GM21423 (cell line): ENCODE measurements around the gene IER5L.

ENCODE experiments used
- ATAC-seq: cut with Tn5 transposase; IDR thresholded peaks from one replicate; pipeline ENCODE4 v1.9.1; 2021; ENCODE audit warnings: mild to moderate bottlenecking, moderate library complexity; ENCODE audit not compliant: unreplicated experiment

Gene IER5L

GRCh38 chr9:129182122-129182521 lies 4.1 kb upstream of the IER5L start:
- ATAC-seq = no peak

- no peak for ATAC-seq
Measured at GRCh38 chr9:129181246-129181645, 3.2 kb upstream of the IER5L start.

- ATAC-seq = no peak
Measured at GRCh38 chr9:129178568-129179382, 714 bp upstream of the IER5L start.

GRCh38 chr9:129177443-129177790 lies 644 bp downstream of the IER5L start:
- peak; percentile 14 for ATAC-seq

GRCh38 chr9:129176701-129177442 lies 1.2 kb downstream of the IER5L start:
- ATAC-seq = no peak

GRCh38 chr9:129175825-129176633 lies 2.0 kb downstream of the IER5L start:
- peak; percentile 27 for ATAC-seq

- no peak for ATAC-seq
Measured at GRCh38 chr9:129175515-129175824, 2.6 kb downstream of the IER5L start.

- ATAC-seq = no peak
Measured at GRCh38 chr9:129174724-129175514, 3.1 kb downstream of the IER5L start.

GRCh38 chr9:129174102-129174723 lies 3.8 kb downstream of the IER5L start:
- ATAC-seq = no peak

GRCh38 chr9:129173296-129174101 lies 4.6 kb downstream of the IER5L start:
- ATAC-seq = no peak

- no peak for ATAC-seq
Measured at GRCh38 chr9:129172816-129173215, 5.2 kb downstream of the IER5L start.

- ATAC-seq = no peak
Measured at GRCh38 chr9:129171993-129172751, 5.9 kb downstream of the IER5L start.

- no peak for ATAC-seq
Measured at GRCh38 chr9:129170229-129170628, 7.8 kb downstream of the IER5L start.

- no peak for ATAC-seq
Measured at GRCh38 chr9:129166623-129167557, 11.2 kb downstream of the IER5L start.

- no peak for ATAC-seq
Measured at GRCh38 chr9:129165198-129165597, 12.9 kb downstream of the IER5L start.

GRCh38 chr9:129164246-129164930 lies 13.7 kb downstream of the IER5L start:
- no peak for ATAC-seq

- no peak for ATAC-seq
Measured at GRCh38 chr9:129163753-129164152, 14.3 kb downstream of the IER5L start.
